ENCODE measurements around the gene PNMA8B. TPM values are rescaled to one million over a fixed set of nuclear protein-coding genes. Genes with fewer than 3 reads are reported as not detected.

Gene PNMA8B
- total RNA-seq, 2 donors from 2014 or later, result 3.1 to 5.9 TPM

DNA sequence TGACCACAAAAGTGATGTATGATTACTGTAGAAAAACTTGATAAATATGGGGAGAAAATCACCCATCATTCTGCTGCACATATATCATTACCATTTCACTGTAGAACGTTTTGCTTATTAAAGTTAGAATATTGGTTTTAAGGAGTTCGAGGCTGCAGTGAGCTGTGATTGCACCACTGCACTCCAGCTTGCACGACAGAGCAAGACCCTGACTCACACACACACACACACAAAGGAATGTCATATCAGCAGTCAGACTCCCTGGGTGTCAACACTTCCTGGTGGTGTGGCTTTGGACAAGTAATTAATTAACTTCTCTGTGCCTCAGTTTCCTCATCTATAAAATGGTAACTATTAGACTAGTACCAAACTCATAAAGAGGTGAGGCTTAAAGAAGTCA lies 13.0 kb downstream of the PNMA8B start:
- H3K27ac ChIP-seq (ENCODE audit: low read depth, low read length), result no peak overlapping the region
- TF ChIP-seq, protein P1, sequence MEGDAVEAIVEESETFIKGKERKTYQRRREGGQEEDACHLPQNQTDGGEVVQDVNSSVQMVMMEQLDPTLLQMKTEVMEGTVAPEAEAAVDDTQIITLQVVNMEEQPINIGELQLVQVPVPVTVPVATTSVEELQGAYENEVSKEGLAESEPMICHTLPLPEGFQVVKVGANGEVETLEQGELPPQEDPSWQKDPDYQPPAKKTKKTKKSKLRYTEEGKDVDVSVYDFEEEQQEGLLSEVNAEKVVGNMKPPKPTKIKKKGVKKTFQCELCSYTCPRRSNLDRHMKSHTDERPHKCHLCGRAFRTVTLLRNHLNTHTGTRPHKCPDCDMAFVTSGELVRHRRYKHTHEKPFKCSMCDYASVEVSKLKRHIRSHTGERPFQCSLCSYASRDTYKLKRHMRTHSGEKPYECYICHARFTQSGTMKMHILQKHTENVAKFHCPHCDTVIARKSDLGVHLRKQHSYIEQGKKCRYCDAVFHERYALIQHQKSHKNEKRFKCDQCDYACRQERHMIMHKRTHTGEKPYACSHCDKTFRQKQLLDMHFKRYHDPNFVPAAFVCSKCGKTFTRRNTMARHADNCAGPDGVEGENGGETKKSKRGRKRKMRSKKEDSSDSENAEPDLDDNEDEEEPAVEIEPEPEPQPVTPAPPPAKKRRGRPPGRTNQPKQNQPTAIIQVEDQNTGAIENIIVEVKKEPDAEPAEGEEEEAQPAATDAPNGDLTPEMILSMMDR (conservative IDR thresholded peaks at IDR 0.05), result no peak
- H3K4me1 ChIP-seq (ENCODE audit: control insufficient read depth, insufficient read depth, low read length), result no peaks in the 10 kb centered on the region
- H3K4me3 ChIP-seq (ENCODE audit: low read length), result no peak overlapping the region
- Mint-ChIP-seq H3K27me3 (ENCODE audit: insufficient read depth) (peaks cover 14% of the 10 kb centered on the region), H3K36me3 (ENCODE audit: low read depth) (no peaks in the 10 kb centered on the region), H3K9me3 (no peaks in the 10 kb centered on the region), H3K4me3 (no peak overlapping the region), H3K27ac (no peak overlapping the region), H3K4me1 (peaks cover 8% of the 10 kb centered on the region)
- no peak for DNase-seq
- H3K36me3 ChIP-seq (ENCODE audit: control insufficient read depth, insufficient read depth, low read length), result no peaks in the 10 kb centered on the region
- H3K9ac ChIP-seq (ENCODE audit: extremely low read depth, low read length, poor library complexity, severe bottlenecking), result no peak overlapping the region
- H3K9me3 ChIP-seq (ENCODE audit: control insufficient read depth, low read length), result no peaks in the 10 kb centered on the region
- 86% methylated on average over 2 of the region's 3 CpGs; no CpG with 5 or more reads in 1 of the 2 experiments for WGBS, 2 experiments (ENCODE audit: insufficient coverage in 1 of 2, insufficient read length in 1 of 2)
- peaks cover 10% of the 10 kb centered on the region for H3K27me3 ChIP-seq (ENCODE audit: control insufficient read depth, insufficient read depth, low read length, poor library complexity, severe bottlenecking)

DNA sequence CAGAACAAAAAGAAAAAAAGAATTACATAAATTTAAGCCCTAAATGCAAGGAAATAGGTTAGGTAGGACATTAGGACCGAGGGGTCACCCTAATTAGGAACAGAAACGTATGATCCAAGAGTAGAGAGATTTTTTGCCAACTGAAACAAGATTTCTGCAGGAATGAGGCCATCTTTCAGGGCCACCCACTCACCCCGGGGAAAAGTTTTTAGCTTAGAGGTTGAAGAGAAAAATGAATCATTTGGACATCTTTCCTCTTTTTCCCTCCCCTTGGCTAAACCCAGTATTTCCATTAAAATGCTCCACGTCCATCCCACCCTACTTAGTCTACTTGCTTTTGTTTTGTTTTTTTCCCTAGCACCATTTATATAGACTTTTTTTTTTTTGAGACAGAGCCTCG lies 13.7 kb downstream of the PNMA8B start:
- no peak overlapping the region for H3K27ac Mint-ChIP-seq

DNA sequence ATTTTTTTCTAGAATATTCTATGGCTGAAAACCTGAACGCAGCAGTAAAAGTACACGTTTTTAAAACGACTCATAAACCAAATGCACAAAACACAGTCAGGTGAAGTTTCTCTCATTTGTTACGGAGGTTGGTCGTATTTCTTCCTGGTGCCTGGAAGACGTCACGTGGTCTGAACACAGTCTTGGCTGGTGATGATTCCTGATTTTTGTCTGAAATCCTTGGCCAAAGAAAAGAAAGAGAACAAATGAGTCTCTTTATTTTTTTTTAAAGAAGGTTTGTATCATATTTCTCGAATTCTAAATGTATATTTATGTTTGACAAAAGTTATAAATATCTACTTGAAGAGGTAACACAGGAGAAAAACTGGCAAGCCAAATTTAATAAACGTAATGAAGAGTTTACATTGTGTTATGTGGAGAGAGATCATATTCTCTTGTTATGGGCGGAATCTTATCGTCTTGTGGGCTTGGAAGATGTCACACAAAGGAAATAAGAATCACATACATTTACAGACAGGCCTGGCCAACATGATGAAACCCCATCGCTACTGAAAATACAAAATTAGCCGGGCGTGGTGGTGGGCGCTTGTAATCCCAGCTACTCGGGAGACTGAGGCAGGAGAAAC lies 14.3 kb downstream of the PNMA8B start:
- H3K27me3 Mint-ChIP-seq (ENCODE audit: insufficient read depth), result peaks cover 1% of the 10 kb centered on the region

More for the DNA sequence above, 13.7 kb downstream of the PNMA8B start:
- no peaks in the 10 kb centered on the region for H3K36me3 ChIP-seq (ENCODE audit: control insufficient read depth, insufficient read depth, low read length)
- H3K4me3 Mint-ChIP-seq, result no peak overlapping the region
- H3K4me1 Mint-ChIP-seq, result peaks cover 3% of the 10 kb centered on the region
- H3K27me3 ChIP-seq (ENCODE audit: control insufficient read depth, insufficient read depth, low read length, poor library complexity, severe bottlenecking), result peaks cover 3% of the 10 kb centered on the region
- no peaks in the 10 kb centered on the region for H3K4me1 ChIP-seq (ENCODE audit: control insufficient read depth, insufficient read depth, low read length)
- no peaks in the 10 kb centered on the region for H3K9me3 Mint-ChIP-seq
- H3K9ac ChIP-seq (ENCODE audit: extremely low read depth, low read length, poor library complexity, severe bottlenecking), result no peak overlapping the region
- H3K36me3 Mint-ChIP-seq (ENCODE audit: low read depth), result no peaks in the 10 kb centered on the region
- H3K9me3 ChIP-seq (ENCODE audit: control insufficient read depth, low read length), result no peaks in the 10 kb centered on the region
- no peak overlapping the region for H3K4me3 ChIP-seq (ENCODE audit: low read length)
- no peak overlapping the region for H3K27ac ChIP-seq (ENCODE audit: low read depth, low read length)
- TF ChIP-seq, protein P1 (conservative IDR thresholded peaks at IDR 0.05), result no peak
- WGBS, 2 experiments (ENCODE audit: insufficient coverage in 1 of 2, insufficient read length in 1 of 2), result 86 to 87% methylated on average over 4 to 5 of the region's 5 CpGs
- DNase-seq, result no peak
- peaks cover 7% of the 10 kb centered on the region for H3K27me3 Mint-ChIP-seq (ENCODE audit: insufficient read depth)

More for the DNA sequence above, 14.3 kb downstream of the PNMA8B start:
- Mint-ChIP-seq H3K27ac (no peak overlapping the region), H3K9me3 (no peaks in the 10 kb centered on the region), H3K4me3 (no peak overlapping the region), H3K36me3 (ENCODE audit: low read depth) (no peaks in the 10 kb centered on the region), H3K4me1 (peaks cover 3% of the 10 kb centered on the region)
- Histone ChIP-seq H3K27me3 (ENCODE audit: control insufficient read depth, insufficient read depth, low read length, poor library complexity, severe bottlenecking) (no peaks in the 10 kb centered on the region), H3K4me3 (ENCODE audit: low read length) (no peak overlapping the region), H3K27ac (ENCODE audit: low read depth, low read length) (peak overlapping the region; percentile 76), H3K4me1 (ENCODE audit: control insufficient read depth, insufficient read depth, low read length) (no peaks in the 10 kb centered on the region), H3K9ac (ENCODE audit: extremely low read depth, low read length, poor library complexity, severe bottlenecking) (no peak overlapping the region), H3K9me3 (ENCODE audit: control insufficient read depth, low read length) (no peaks in the 10 kb centered on the region), H3K36me3 (ENCODE audit: control insufficient read depth, insufficient read depth, low read length) (no peaks in the 10 kb centered on the region)
- TF ChIP-seq, protein P1 (conservative IDR thresholded peaks at IDR 0.05), result no peak
- 90 to 93% methylated on average over 12 to 16 of the region's 16 CpGs for WGBS, 2 experiments (ENCODE audit: insufficient coverage in 1 of 2, insufficient read length in 1 of 2)
- DNase-seq, result no peak
